WI38 (cell line): ENCODE measurements around the gene LYZL2.
"Not testable (repeated sequence)": the region's sequence is repeated elsewhere in the genome, so short reads cannot be mapped to it uniquely, and the experiment has no call there.

Experiments used
- H3K4me3 ChIP-seq: 2 replicates; pipeline ENCODE4 v1.5.1; 2011; ENCODE audit warnings: low read depth, mild to moderate bottlenecking, control low read depth, low read length
- TF ChIP-seq, protein P1 (sequence below): IDR thresholded peaks from 2 replicates; pipeline ENCODE4 v1.5.1; 2012; ENCODE audit warnings: low read depth, mild to moderate bottlenecking, control low read depth, low read length

LYZL2 gene

DNA sequence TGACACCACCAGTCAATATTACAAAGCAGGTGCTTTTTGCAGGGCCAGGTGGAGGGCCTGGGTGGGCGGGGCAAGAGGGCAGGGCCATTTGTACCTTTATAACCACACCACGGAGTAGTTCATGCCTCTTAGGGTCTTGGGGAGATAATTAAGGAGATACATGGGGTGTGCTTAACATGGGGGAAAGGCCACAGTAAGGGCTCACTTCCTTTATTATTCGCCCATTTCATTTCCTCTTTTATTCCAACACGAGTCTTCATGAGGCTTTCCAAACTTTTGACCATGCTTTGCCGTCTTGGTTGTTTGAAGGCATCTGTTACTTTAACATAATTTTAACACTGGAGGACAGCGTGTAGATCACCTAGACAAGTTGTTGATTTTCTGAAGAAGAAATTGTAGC lies 33.3 kb upstream of the LYZL2 start:
- no peak overlapping the region for H3K4me3 ChIP-seq
- TF ChIP-seq, protein P1, sequence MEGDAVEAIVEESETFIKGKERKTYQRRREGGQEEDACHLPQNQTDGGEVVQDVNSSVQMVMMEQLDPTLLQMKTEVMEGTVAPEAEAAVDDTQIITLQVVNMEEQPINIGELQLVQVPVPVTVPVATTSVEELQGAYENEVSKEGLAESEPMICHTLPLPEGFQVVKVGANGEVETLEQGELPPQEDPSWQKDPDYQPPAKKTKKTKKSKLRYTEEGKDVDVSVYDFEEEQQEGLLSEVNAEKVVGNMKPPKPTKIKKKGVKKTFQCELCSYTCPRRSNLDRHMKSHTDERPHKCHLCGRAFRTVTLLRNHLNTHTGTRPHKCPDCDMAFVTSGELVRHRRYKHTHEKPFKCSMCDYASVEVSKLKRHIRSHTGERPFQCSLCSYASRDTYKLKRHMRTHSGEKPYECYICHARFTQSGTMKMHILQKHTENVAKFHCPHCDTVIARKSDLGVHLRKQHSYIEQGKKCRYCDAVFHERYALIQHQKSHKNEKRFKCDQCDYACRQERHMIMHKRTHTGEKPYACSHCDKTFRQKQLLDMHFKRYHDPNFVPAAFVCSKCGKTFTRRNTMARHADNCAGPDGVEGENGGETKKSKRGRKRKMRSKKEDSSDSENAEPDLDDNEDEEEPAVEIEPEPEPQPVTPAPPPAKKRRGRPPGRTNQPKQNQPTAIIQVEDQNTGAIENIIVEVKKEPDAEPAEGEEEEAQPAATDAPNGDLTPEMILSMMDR = no peak

DNA sequence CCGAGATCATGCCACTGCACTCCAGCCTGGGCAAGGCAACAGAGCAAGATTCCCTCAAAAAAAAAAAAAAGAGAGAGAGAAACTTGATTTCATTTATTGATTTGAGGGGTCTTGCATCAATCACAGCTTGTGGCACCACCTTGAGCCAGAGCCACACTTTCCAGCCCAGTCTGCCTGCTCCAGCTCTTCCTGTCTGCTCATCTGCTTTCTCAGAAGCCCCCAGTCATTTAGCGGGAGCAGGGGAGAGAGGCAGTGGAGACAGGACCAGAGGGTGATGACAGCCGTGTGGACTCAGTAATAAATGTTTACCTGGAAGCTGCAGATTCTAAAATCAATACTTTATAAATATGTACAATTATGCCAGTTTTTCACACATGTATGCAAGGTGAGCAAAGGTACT lies 30.8 kb upstream of the LYZL2 start:
- not testable (repeated sequence) for H3K4me3 ChIP-seq

DNA sequence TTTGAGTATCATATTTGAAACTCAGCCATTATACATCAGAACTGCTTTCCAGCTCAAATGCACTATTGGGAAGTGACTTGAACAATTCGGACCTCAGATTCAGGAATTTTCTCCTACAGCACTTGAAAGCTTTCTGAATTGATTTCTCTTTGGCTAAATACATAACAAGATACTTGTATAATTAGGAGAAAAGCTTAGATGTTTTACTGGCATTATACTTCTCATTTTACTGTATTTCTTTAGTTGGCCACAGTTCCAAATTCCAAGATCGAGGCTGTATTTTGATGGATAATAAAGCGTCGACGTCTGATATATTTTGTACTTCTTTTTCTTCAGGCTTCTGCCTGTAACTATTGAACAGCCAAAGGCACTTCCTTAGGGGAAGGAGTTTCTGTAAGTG lies 26.7 kb upstream of the LYZL2 start:
- H3K4me3 ChIP-seq = no peak overlapping the region
- TF ChIP-seq, protein P1 = no peak

DNA sequence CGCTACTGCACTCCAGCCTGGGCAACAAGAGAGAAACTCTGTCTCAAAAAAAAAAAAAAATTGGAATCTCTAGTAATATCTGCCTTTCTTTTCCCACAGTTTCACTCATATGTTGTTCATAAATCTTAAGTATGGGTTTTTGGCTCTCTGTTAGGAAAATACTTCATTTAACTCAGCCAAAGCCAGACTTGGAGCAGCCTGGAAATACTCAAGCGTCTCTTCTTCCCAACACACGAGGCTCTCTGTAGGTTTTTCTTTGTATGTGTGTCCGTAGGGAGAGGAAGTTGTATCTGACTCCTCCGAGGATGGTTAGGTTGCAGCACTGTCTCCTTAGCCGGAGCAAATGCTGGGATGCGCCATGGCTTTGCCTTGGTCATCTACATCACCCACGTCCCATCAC lies 25.4 kb upstream of the LYZL2 start:
- not testable (repeated sequence) for H3K4me3 ChIP-seq

DNA sequence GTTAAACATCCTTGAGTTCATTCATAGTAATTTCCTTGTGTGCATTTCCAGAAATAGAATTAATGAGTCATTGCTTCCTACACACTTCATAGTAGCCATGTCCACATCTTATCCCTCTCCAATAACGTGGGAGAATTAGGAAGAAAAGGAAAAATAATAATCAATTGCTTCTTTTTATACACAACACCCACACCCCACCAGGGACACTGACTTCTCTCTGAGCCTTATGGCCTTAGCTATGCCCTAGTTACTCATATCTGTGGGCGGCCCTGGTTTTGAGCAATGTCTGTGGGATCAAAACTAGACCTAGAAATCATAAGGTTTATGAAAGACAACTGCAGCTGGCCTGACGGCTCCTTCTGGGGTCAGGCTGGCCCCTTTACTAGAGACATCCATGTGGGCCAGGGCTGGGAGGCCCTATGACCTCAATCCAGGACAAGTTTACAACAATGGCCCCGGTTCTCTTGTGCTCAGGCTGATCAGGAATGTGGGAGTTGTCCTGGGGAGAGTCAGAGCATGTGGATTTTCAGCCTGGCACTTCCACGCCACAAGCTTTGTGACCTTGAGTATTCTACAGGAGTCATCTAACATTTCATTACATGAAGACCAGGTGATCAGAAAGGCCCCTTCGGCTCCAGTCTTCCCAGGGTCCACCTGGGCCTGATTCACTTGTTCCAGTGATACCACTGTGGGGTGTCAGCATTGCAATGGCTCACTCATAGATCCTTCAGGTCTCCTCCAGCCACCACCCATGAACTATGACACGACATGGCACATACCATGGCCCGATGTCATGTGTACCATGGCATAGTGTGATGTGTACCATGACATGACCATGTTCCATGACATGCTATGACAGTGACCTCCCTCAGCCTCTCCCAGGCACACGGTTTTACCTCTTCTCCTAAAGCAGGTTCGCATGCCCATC lies 22.2 kb upstream of the LYZL2 start:
- H3K4me3 ChIP-seq = not testable (repeated sequence)

DNA sequence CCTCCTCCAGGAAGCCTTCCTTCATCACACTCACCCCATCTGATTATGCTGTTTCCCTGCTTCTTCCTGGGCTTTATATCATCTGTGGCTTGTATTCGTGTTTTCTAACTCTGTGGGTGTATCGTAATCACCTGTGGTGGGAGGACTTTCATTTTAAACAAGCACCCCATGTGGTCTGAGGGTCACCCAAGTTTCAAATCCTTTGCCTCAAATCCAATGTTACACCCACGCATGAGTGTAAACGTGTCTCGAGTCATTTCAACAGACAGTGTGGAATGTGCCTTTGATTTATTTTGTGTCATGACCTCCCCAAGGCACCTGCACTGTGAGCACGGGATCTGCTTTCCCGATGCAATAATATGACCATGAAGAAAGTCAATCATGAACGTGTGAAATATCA lies 17.5 kb upstream of the LYZL2 start:
- TF ChIP-seq, protein P1 = no peak
- no peak overlapping the region for H3K4me3 ChIP-seq

DNA sequence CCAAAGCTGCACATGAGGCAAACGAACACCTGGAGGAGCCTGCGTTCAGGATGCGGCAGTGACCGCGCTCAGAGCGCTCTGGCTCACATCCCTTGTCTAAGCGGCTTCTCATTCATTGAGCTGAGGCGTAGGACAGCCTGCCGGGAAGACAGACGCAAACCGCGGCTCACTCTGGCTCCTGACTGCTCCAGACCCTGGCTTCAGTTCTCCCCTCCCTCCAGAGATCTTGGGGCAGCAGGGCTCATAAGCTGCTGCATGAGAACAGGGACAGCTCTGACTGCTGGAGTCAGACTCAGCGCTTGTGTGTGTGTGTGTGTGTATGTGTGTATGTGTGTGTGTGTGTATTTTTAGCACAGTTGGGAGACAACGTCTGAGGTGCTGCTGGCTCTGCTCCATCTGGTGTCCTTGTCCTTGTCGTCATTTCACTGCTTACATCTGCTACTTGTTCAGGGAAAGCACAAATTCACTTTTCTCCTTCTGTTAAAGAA lies 15.8 kb upstream of the LYZL2 start:
- TF ChIP-seq, protein P1 = no peak
- H3K4me3 ChIP-seq = no peak overlapping the region

DNA sequence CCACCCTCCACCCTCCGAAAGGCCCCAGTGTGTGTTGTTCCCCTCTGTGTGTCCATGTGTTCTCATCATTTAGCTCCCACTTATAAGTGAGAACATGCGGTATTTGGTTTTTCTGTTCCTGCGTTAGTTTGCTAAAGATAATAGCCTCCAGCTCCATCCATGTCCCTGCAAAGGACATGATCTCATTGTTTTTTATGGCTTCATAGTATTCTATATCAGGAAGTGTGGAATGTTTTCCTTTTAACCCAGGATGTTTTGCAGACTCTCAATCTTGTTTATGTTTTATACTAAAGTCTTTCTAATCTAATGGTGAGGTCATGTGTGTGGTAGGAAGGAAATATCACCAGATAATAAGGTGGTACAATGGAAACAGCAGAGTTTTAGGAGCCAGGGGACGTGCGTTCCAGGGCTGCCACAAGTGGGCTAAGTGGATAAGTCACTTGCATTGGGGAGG lies 14.9 kb upstream of the LYZL2 start:
- H3K4me3 ChIP-seq = not testable (repeated sequence)

DNA sequence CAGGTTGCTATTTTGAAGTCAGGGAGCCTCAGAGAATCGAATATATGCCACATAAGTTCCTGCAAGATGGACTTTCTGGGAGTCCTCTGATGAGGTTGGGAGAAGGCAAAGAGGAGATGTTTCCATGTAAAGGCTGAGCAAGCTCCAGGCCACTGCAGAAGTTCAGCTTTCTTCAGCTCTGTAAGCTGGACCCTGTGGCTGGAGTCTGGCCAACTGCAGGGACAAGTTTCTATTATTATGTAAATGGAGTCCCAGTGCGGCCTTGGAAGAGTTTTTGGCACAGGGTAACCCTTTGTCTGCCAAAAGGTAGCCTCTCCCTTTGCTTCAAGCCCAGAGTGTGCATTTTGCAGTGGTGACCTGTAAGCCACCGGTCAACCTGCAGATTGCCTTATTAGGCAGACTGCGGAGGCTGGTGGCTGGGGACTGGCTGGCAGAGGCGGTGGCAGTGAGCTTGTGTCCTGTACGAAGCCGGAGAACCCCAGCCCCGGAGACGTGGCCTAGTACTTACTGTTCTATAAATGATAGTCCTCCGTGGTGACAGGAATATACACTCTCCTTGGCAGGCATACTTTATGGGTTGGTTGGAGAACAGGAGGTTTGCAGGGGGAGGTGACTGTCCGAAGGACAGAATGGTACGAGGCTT lies 14.1 kb upstream of the LYZL2 start:
- not testable (repeated sequence) for H3K4me3 ChIP-seq

DNA sequence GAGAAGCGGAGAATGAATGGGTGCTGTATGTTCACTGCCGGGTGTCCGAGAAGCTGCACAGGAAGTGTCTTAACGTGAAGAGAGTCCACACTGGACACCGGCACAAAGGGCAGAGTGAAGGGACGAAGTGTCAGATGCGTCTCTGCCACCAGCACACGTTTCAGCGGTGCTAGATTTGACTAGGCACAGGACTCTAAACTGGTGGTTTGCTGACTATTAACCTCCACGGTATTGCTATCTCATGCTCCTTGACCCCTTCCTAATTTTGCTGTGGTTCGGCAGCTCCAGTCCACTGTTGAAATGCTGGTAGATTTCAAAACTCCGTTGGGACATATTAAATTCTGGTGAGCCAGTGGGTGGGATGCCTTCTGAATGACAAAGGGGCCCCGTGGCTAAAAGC lies 13.3 kb upstream of the LYZL2 start:
- H3K4me3 ChIP-seq = not testable (repeated sequence)
